Measurements from ENCODE around the gene TREM2.

DNA sequence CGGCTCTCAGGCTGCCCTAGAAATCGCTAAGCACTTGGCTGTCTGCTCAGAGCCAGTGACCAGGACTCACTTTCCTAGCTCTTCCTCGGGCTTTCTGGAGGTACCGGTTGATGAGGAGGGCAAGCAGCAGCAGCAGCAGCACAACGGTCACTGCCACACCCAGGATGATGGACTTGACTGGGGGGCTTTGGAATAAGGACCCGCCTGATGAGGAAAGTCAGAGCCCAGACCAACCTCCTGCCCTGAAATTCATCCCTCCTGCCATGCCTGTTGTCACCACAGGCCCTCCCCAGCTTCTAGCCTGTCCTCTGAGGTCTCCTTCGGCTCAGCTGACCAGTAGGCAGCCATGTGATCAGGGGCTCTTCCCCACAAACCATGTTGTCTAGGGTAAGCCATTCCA is 21.8 kb upstream of the TREM2 start:
- TF ChIP-seq CTCF (conservative IDR thresholded peaks at IDR 0.05 in 1 of 2, IDR thresholded peaks at IDR 0.05 in 1 of 2; ENCODE audit: low read depth in 1 of 2, low read length in 2 of 2) (no peak), EZH2 (IDR thresholded peaks at IDR 0.05; ENCODE audit: low read length, missing control alignments) (no peak)
